ENCODE data around the gene ZNF718. TPM values are rescaled to one million over a fixed set of nuclear protein-coding genes. Genes with fewer than 3 reads are reported as not detected.

ZNF718 gene
- total and polyA plus RNA-seq, 2 of the 13 experiments (the other 11 are each of a cell fraction or from before 2014, with no cell fraction given) = not detected

DNA sequence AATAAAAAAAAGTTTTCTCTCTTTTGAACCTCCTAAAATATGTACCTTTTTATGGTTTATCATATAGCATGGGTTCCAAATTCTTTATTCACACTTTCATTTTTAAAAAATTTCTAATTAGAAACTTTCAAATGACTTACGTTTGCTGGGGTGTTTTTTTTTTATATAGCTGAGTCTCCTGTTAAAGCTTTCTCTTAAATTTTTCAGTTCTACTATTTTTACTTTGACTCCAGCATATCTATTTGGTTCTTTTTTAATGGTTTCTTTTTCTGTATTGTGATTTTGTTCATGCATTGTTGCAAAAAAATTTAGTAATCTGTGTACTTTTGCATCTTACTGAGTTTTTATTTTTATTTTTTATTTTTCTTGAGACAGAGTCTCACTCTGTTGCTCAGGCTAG lies 22.3 kb downstream of the ZNF718 start:
- Histone ChIP-seq H3K9me3 (ENCODE audit: low read length) (peaks cover 86% of the 10 kb centered on the region), H3K9ac (ENCODE audit: insufficient read depth, low read depth, low read length) (no peak overlapping the region), H3K4me1 (ENCODE audit: insufficient read depth, low read length) (no peaks in the 10 kb centered on the region), H3K79me2 (ENCODE audit: insufficient read depth, low read length) (no peaks in the 10 kb centered on the region), H2AFZ (ENCODE audit: low read length) (no peak overlapping the region), H3K36me3 (replicated peaks in 1 of 2; ENCODE audit: control insufficient read depth in 1 of 2, insufficient read depth in 2 of 2, low read length in 2 of 2) (no peaks in the 10 kb centered on the region), H3K4me2 (ENCODE audit: low read depth, low read length) (no peak overlapping the region), H3K4me3 (replicated peaks in 1 of 3; ENCODE audit: insufficient read depth in 1 of 3, low read depth in 2 of 3, low read length in 3 of 3) (no peak overlapping the region), H4K20me1 (ENCODE audit: insufficient read depth, low read length) (no peaks in the 10 kb centered on the region), H3K27me3 (ENCODE audit: control insufficient read depth in 1 of 2, insufficient read depth in 2 of 2, low read length in 2 of 2) (no peaks in the 10 kb centered on the region), H3K27ac (ENCODE audit: extremely low read length, insufficient read depth, low read length) (no peak overlapping the region)
- POLR2A ChIA-PET = no interaction called here
- ATAC-seq = no peak
- no peak for DNase-seq (ENCODE audit: low spot score)
- no peak for TF ChIP-seq TARDBP (CRISPR knock-in tag; IDR thresholded peaks at IDR 0.05)
- no peak for TF ChIP-seq TCF7L2 (IDR thresholded peaks at IDR 0.05; ENCODE audit: low read depth, low read length)
- TF ChIP-seq REL (CRISPR knock-in tag; conservative IDR thresholded peaks at IDR 0.05) = no peak
- TF ChIP-seq GABPA (IDR thresholded peaks at IDR 0.05; ENCODE audit: low read depth, low read length) = no peak
- TF ChIP-seq GABPA (CRISPR knock-in tag; IDR thresholded peaks at IDR 0.05; ENCODE audit: low read depth) = no peak
- TF ChIP-seq, protein P1, sequence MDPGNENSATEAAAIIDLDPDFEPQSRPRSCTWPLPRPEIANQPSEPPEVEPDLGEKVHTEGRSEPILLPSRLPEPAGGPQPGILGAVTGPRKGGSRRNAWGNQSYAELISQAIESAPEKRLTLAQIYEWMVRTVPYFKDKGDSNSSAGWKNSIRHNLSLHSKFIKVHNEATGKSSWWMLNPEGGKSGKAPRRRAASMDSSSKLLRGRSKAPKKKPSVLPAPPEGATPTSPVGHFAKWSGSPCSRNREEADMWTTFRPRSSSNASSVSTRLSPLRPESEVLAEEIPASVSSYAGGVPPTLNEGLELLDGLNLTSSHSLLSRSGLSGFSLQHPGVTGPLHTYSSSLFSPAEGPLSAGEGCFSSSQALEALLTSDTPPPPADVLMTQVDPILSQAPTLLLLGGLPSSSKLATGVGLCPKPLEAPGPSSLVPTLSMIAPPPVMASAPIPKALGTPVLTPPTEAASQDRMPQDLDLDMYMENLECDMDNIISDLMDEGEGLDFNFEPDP (CRISPR knock-in tag; conservative IDR thresholded peaks at IDR 0.05) = no peak
- no peak for TF ChIP-seq HHEX (CRISPR knock-in tag; IDR thresholded peaks at IDR 0.05)
- TF ChIP-seq, protein P2, sequence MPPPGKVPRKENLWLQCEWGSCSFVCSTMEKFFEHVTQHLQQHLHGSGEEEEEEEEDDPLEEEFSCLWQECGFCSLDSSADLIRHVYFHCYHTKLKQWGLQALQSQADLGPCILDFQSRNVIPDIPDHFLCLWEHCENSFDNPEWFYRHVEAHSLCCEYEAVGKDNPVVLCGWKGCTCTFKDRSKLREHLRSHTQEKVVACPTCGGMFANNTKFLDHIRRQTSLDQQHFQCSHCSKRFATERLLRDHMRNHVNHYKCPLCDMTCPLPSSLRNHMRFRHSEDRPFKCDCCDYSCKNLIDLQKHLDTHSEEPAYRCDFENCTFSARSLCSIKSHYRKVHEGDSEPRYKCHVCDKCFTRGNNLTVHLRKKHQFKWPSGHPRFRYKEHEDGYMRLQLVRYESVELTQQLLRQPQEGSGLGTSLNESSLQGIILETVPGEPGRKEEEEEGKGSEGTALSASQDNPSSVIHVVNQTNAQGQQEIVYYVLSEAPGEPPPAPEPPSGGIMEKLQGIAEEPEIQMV (CRISPR knock-in tag; IDR thresholded peaks at IDR 0.05; ENCODE audit: low read depth) = no peak
- no peak for TF ChIP-seq ZNF569 (CRISPR knock-in tag; IDR thresholded peaks at IDR 0.05; ENCODE audit: borderline replicate concordance)
- TF ChIP-seq ZEB1 (IDR thresholded peaks at IDR 0.05; ENCODE audit: insufficient replicate concordance, low read depth) = no peak
- TF ChIP-seq ZNF460 (CRISPR knock-in tag; IDR thresholded peaks at IDR 0.05; ENCODE audit: borderline replicate concordance) = no peak
- TF ChIP-seq SRF (IDR thresholded peaks at IDR 0.05; ENCODE audit: low read depth, low read length) = no peak
- TF ChIP-seq ZNF660 (CRISPR knock-in tag; IDR thresholded peaks at IDR 0.05; ENCODE audit: borderline replicate concordance, low read depth) = no peak
- no peak for TF ChIP-seq ZNF207 (IDR thresholded peaks at IDR 0.05; ENCODE audit: borderline replicate concordance)
- TF ChIP-seq ZNF33B (CRISPR knock-in tag; IDR thresholded peaks at IDR 0.05) = no peak
- TF ChIP-seq ELF3 (CRISPR knock-in tag; IDR thresholded peaks at IDR 0.05) = no peak
- TF ChIP-seq WIZ (CRISPR knock-in tag; IDR thresholded peaks at IDR 0.05) = no peak
- TF ChIP-seq, protein P3, sequence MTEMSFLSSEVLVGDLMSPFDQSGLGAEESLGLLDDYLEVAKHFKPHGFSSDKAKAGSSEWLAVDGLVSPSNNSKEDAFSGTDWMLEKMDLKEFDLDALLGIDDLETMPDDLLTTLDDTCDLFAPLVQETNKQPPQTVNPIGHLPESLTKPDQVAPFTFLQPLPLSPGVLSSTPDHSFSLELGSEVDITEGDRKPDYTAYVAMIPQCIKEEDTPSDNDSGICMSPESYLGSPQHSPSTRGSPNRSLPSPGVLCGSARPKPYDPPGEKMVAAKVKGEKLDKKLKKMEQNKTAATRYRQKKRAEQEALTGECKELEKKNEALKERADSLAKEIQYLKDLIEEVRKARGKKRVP (CRISPR knock-in tag; IDR thresholded peaks at IDR 0.05) = no peak
- CTCF ChIA-PET (ENCODE audit: low intra/inter-chr PET ratio, low total read pairs) = no interaction called here
- intact Hi-C loops (cut with micrococcal nuclease; ENCODE audit: unreplicated experiment) (no loop called here), in situ Hi-C loops (cut with HindIII; ENCODE audit: extremely low pct_ligation_motif_present, low pct_unique_long_range_greater_than_20kb) (no loop called here)
- FAIRE-seq = no peak
- WGBS (ENCODE audit: low lambda C conversion rate) = 0% methylated on average over 1 of the region's 1 CpG
- no TSS peak for BruUV-seq (replicated peaks)
